Activated CD4-positive, alpha-beta T cell treated with anti-CD3 and anti-CD28 coated beads for 24 hours (primary cell): ENCODE results near the gene MTCL1.

Experiments
- DNase-seq, 2 donors: peaks; one replicate each; pipeline ENCODE4 v3.0.0-alpha.2; 2020; ENCODE audit warnings: low read depth in 2 of 2

The MTCL1 gene

GRCh38 chr18:8771930-8772329 lies 66.6 kb downstream of the MTCL1 start:
- no peak for DNase-seq

- DNase-seq: no peak
Measured at GRCh38 chr18:8773980-8774379, 68.6 kb downstream of the MTCL1 start.

GRCh38 chr18:8776013-8776943 lies 70.9 kb downstream of the MTCL1 start:
- no peak for DNase-seq

GRCh38 chr18:8777846-8778245 lies 72.5 kb downstream of the MTCL1 start:
- no peak for DNase-seq

GRCh38 chr18:8778386-8778785 lies 73.0 kb downstream of the MTCL1 start:
- DNase-seq: no peak

GRCh38 chr18:8778824-8779223 lies 73.5 kb downstream of the MTCL1 start:
- no peak for DNase-seq

GRCh38 chr18:8779251-8779650 lies 73.9 kb downstream of the MTCL1 start:
- no peak for DNase-seq

GRCh38 chr18:8780227-8780626 lies 74.9 kb downstream of the MTCL1 start:
- no peak for DNase-seq

GRCh38 chr18:8781671-8782070 lies 76.3 kb downstream of the MTCL1 start:
- no peak for DNase-seq

GRCh38 chr18:8783335-8783993 lies 78.1 kb downstream of the MTCL1 start:
- DNase-seq: no peak

GRCh38 chr18:8783994-8784530 lies 78.7 kb downstream of the MTCL1 start:
- DNase-seq: no peak

GRCh38 chr18:8785261-8785660 lies 79.9 kb downstream of the MTCL1 start:
- no peak for DNase-seq

- DNase-seq: no peak
Measured at GRCh38 chr18:8785855-8786482, 80.6 kb downstream of the MTCL1 start.

- DNase-seq: no peak
Measured at GRCh38 chr18:8786483-8787370, 81.4 kb downstream of the MTCL1 start.

- no peak for DNase-seq
Measured at GRCh38 chr18:8787371-8787670, 82.0 kb downstream of the MTCL1 start.

- DNase-seq: no peak
Measured at GRCh38 chr18:8787794-8788193, 82.4 kb downstream of the MTCL1 start.

GRCh38 chr18:8788503-8789429 lies 83.4 kb downstream of the MTCL1 start:
- DNase-seq: no peak

GRCh38 chr18:8791171-8791651 lies 85.9 kb downstream of the MTCL1 start:
- DNase-seq: no peak

GRCh38 chr18:8792688-8793316 lies 87.4 kb downstream of the MTCL1 start:
- DNase-seq: no peak
